GDM1 (cell line): Measurements from ENCODE around the gene PTPRF.
"Not testable (repeated sequence)": the region's sequence is repeated elsewhere in the genome, so short reads cannot be mapped to it uniquely, and the experiment has no call there.

Experiments
- DNase-seq: peaks from one replicate; lab custom pipeline; 2025; lab: John Stamatoyannopoulos, UW

PTPRF gene

GRCh38 chr1:43634721-43635120 is 104.0 kb downstream of the PTPRF start:
- no peak for DNase-seq

DNA sequence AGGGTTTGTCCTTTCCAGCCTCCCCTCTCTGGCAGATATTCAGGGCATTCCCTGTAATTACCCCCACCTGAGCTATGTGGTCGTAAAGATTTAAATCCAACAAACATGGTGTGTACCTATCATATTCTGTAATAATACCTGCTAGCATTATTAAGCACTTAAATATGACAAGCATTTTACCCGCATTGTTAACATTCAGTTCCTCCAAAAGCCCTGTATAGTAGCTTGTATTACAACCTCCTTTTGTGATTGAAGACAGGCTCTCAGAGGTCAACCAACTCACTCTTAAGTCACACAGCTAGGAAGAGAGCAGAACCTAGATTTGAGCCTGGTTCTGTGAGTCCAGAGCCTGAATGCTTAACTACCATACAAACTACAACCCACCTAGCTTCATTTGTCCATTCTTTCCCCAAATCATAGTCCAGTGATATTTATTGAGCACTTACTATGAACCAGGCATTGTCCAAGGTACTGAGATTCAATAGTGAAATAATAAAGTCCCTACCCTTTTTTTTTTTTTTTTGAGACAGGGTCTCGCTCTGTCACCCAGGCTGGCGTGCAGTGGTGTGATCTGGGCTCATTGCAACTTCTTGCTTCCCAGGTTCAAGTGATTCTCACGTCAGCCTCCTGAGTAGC is 105.4 kb downstream of the PTPRF start:
- DNase-seq = no peak

DNA sequence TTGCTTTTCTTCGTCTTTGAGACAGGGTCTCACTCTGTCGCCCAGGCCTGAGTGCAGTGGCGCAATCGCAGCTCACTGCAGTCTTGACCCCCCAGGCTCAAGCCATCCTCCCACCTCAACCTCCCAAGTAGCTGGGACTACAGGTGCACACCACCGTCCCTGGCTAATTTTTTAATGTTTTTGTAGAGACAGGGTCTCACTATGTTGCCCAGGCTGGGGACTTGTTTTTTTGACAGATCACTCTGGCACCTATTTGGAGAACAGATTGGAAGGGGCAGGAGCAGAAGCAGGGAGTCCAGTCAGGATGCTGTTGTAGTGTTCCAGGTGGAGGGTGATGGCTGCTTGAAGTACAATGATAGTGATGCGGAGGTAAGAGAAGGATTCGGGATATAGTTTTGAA is 106.6 kb downstream of the PTPRF start:
- no peak for DNase-seq

DNA sequence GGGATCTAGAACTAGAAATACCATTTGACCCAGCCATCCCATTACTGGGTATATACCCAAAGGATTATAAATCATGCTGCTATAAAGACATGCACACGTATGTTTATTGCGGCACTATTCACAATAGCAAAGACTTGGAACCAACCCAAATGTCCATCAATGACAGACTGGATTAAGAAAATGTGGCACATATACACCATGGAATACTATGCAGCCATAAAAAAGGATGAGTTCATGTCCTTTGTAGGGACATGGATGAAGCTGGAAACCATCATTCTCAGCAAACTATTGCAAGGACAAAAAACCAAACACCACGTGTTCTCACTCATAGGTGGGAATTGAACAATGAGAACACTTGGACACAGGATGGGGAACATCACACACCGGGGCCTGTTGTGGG is 107.7 kb downstream of the PTPRF start:
- DNase-seq = not testable (repeated sequence)

GRCh38 chr1:43639976-43640794 is 109.5 kb downstream of the PTPRF start:
- no peak for DNase-seq

- no peak for DNase-seq
These were observed 113.9 kb downstream of the PTPRF start for GRCh38 chr1:43644558-43644957.

DNA sequence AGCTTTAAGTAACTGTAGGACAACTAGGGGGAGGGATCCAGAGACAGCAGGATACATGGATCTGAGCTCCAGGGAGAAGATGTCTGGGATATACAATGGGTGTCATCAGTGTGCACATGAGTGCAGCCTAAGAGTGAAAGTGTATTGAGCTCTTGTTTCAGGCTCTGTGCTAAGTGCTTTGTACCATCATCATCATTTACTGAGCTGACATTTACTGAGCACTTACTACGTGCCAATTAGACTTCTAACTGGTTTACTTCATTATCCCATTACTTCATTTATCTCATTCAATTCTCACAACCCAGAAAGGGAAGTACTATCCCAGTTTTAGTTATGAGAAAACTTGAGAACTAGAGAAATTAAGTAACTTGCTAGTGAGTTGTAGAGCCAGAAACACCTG is 114.8 kb downstream of the PTPRF start:
- no peak for DNase-seq

- not testable (repeated sequence) for DNase-seq
These were observed 116.6 kb downstream of the PTPRF start for GRCh38 chr1:43647331-43647730.

- DNase-seq = no peak
These were observed 117.7 kb downstream of the PTPRF start for GRCh38 chr1:43648221-43648847.

DNA sequence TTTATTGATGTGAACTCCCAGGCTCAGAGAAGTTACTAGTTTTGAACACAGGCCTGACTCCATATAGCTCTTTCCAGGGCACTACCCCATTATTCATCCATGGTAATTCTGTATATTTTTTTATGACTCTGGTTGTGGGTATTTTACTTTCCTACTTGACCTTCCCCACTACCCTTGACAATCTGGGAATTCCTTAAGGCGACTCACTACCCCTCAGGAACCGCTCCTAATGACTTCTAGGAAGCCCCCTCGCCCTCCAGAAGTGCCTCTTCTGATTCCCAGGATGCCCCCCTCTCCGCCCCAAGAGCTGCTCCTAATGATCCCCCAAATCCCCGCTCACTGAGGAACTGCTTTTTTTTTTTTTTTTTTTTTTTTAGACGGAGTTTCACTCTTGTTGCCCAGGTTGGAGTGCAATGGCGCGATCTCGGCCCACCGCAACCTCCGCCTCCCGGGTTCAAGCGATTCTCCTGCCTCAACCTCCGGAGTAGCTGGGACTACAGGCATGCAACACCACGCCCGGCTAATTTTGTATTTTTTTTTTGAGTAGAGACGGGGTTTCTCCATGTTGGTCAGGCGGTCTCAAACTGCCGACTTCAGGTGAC is 118.3 kb downstream of the PTPRF start:
- DNase-seq = no peak

DNA sequence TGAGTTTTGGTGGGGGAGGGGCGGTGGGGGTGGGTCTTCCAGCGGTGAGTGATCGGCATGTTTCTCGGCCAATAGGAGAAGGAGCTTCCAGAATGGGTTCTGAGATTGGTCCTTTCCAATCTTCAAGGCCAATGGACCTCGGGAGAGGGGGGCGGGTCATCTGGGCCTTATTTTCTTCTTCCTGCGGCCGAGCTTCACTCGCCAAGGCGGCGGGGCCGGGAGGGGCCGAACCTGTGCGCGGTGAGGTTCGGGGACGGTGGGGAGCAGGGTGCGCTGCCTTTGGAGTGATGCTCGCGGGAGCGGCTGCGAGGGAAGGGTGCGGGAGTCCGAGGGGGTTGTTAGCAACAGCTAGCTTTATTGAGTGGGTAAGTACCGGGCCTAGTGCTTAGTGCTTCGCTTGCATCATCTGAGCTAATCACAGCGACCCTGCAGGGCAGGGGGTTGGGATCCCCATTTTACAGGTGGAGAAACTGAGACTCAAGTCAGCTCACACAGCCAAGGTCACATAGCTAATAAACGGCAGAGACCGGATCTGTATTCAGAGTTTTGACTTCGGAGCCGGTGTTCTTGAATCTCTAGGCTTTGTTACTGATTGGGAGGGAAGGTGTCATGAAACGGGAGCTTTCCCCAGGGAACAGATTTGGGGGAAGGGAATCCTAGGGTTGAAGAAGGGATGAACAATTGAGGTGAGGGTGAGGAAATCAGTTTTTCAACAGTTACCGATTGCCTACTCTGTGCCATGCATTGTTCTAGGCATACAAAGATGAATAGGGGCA is 119.8 kb downstream of the PTPRF start:
- DNase-seq = peak; percentile 90

DNA sequence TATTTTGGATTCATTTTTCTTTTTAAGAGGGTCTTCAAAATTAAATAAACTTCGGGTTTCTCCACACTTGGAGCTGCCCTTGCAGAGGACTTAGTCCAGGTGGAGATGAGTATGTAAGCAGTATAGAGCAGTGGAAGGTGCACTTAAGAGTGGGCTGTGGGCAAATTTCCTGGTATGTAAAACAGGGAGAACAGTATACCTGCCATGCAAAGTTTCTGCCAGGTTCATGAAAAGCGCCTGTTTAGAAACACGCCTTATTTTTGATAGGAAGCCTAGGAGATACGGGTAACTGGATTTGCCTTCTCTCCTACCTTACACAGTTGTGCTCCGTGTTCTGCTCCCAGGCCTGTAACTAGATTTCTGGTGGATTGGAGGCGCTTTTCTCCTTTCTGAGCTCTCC is 120.5 kb downstream of the PTPRF start:
- no peak for DNase-seq

DNA sequence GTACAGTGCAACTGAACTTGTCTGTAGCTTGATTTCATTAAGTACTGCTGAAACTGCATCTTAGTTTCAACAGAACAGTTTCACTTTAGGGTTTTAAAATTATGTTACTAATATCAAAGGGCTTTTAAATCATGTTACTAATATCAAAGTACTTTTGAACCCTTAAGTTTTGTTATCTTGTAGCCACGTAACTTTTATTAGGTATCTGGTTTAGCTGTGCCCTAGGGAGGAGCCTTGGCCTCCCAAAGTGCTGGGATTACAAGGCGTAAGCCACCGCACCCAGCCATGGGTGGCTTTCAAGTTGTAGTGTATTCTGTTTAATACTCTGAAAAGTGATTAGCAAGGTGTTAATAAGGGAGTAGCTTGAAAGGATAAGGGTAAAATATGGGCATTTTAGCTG is 121.2 kb downstream of the PTPRF start:
- DNase-seq = no peak

GRCh38 chr1:43653339-43653738 is 122.7 kb downstream of the PTPRF start:
- no peak for DNase-seq

DNA sequence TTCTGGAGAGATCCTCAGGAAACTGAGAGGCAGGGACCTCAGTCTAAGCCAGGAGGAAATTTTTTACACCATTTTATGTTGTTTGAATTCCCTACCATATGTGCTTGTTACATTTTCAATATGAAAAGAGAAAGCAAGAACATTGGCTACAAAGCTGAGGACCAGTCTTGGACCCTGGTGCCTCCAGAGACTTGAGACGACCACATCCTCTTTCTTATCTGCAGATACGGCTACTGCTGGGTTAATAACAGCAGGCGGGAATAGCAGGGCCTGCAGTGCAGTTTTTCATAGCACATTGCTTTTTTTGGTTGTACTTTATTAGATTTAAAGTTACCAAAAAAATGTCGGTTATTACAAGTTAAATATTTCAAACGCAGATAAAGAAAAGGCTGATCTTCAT is 123.2 kb downstream of the PTPRF start:
- no peak for DNase-seq

DNA sequence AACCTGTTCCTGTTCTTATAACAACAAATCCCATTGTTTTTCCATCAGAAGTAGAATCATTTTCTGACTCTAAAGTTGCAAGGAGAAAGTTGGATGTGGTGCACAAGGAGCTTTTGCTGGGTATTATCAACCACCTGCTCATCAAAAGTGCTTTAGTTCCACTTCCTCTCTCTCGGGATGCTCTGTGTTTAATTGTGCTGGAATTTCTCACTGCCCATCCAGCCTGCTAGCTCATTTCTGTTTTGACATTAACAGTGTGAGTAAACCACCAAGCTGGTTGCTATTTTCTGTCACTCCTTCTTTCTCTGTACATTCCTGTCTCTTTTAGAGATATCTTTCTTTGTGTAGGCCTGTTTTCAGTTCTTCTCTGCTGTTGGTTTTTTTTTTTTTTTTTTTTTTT is 125.3 kb downstream of the PTPRF start:
- DNase-seq = no peak

- no peak for DNase-seq
These were observed 128.8 kb downstream of the PTPRF start for GRCh38 chr1:43659212-43660166.

DNA sequence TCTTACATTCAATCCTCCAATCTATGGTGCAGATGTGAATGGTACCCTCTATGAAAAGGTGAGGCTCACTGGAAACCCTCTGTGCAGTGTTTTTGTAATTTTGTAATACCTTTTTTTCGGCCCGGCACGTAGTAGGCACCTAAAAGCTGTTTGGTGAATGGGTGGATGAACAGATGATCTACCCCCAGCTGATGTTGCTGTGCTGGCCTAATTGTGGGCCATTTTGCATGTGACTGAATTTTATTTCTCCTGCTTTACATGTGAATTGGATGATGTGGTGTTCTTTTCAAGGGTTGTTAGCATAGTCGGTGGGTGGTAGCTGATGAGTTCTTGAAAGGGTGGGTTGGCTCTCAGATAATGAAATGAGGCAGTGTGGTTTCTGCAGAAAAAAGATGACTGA is 129.7 kb downstream of the PTPRF start:
- no peak for DNase-seq

GRCh38 chr1:43664369-43664768 is 133.7 kb downstream of the PTPRF start:
- DNase-seq = no peak

- no peak for DNase-seq
These were observed 135.9 kb downstream of the PTPRF start for GRCh38 chr1:43666608-43667007.

- DNase-seq = no peak
These were observed 138.3 kb downstream of the PTPRF start for GRCh38 chr1:43668956-43669355.
